Measurements from ENCODE around the gene SPOCK1.

- no peak for TF ChIP-seq POLR2AphosphoS5 (IDR thresholded peaks at IDR 0.05; ENCODE audit: borderline replicate concordance, low read depth, low read length)
- TF ChIP-seq EZH2 (IDR thresholded peaks at IDR 0.05): no peak
These were observed 213.0 kb downstream of the SPOCK1 start for GRCh38 chr5:137286025-137286610.

All from SK-N-MC (cell line).